HAP-1 (cell line): ENCODE results near the gene SLIT2.

Experiments used
- DNase-seq, 2 experiments: peaks; one replicate each; pipeline ENCODE4 v3.0.0-alpha.2; 2016 to 2020; ENCODE audit warnings: low spot score in 2 of 2
- H3K27me3 ChIP-seq: fragments of 250-450 bp; sonication (Bioruptor Pico); 2 replicates; pipeline ENCODE4 v1.5.1; 2020; ENCODE audit warnings: low read depth, mild to moderate bottlenecking, moderate library complexity
- H3K36me3 ChIP-seq: fragments of 250-450 bp; sonication (Bioruptor Pico); replicated peaks from 2 replicates; pipeline ENCODE4 v1.5.1; 2020; ENCODE audit warnings: mild to moderate bottlenecking
- H3K4me1 ChIP-seq: fragments of 250-450 bp; sonication (Bioruptor Pico); 2 replicates; pipeline ENCODE4 v1.5.1; 2020; ENCODE audit warnings: mild to moderate bottlenecking
- H3K4me3 ChIP-seq: fragments of 250-450 bp; sonication (Bioruptor Pico); 2 replicates; pipeline ENCODE4 v1.5.1; 2020; ENCODE audit warnings: mild to moderate bottlenecking, moderate library complexity
- H3K9me3 ChIP-seq: fragments of 250-450 bp; sonication (Bioruptor Pico); 2 replicates; pipeline ENCODE4 v1.5.1; 2020; ENCODE audit warnings: mild to moderate bottlenecking, moderate library complexity
- in situ Hi-C: fragments of 300-500 bp; cut with MboI; formaldehyde crosslinking; loops from 3 replicates; pipeline ENCODE4 v1.14.3; 2020; ENCODE audit warnings: low sequenced_read_pairs, inconsistent platforms, mixed read lengths

SLIT2 gene

GRCh38 chr4:20254511-20255250 is 3.0 kb downstream of the SLIT2 start:
- Histone ChIP-seq H3K27me3 (peaks cover 8% of the 10 kb centered on the region), H3K4me3 (peak overlapping the region; percentile 58), H3K36me3 (no peaks in the 10 kb centered on the region), H3K9me3 (no peaks in the 10 kb centered on the region), H3K4me1 (peaks cover 28% of the 10 kb centered on the region)
- DNase-seq = peak; percentile 43 to 58
- in situ Hi-C loops = no loop called here

- H3K27me3 ChIP-seq = 0 out of 2 replicates have a peak, but pooled peaks cover 5% of the 10 kb centered on the region
- peak overlapping the region; percentile 58 for H3K4me3 ChIP-seq
- no peaks in the 10 kb centered on the region for H3K9me3 ChIP-seq
- DNase-seq = no peak
- peaks cover 31% of the 10 kb centered on the region for H3K4me1 ChIP-seq
- in situ Hi-C loops = no loop called here
- H3K36me3 ChIP-seq = no peaks in the 10 kb centered on the region
Observed at GRCh38 chr4:20255251-20255586, 3.5 kb downstream of the SLIT2 start.

- DNase-seq = no peak
- Histone ChIP-seq H3K4me1 (peaks cover 30% of the 10 kb centered on the region), H3K27me3 (0 out of 2 replicates have a peak, but pooled peaks cover 2% of the 10 kb centered on the region), H3K4me3 (peak overlapping the region; percentile 58), H3K9me3 (no peaks in the 10 kb centered on the region), H3K36me3 (no peaks in the 10 kb centered on the region)
- in situ Hi-C loops = no loop called here
Observed at GRCh38 chr4:20255823-20256222, 4.1 kb downstream of the SLIT2 start.

GRCh38 chr4:20256381-20256881 is 4.7 kb downstream of the SLIT2 start:
- peaks cover 28% of the 10 kb centered on the region for H3K4me1 ChIP-seq
- no peaks in the 10 kb centered on the region for H3K9me3 ChIP-seq
- DNase-seq = no peak
- peak overlapping the region; percentile 58 for H3K4me3 ChIP-seq
- in situ Hi-C loops = no loop called here
- no peaks in the 10 kb centered on the region for H3K36me3 ChIP-seq
- H3K27me3 ChIP-seq = no peaks in the 10 kb centered on the region

GRCh38 chr4:20259707-20260106 is 8.0 kb downstream of the SLIT2 start:
- Histone ChIP-seq H3K4me1 (peaks cover 41% of the 10 kb centered on the region), H3K4me3 (no peak overlapping the region), H3K36me3 (no peaks in the 10 kb centered on the region; the same call in 1 of the 2 replicates), H3K27me3 (no peaks in the 10 kb centered on the region), H3K9me3 (no peaks in the 10 kb centered on the region)
- in situ Hi-C loops = no loop called here
- DNase-seq = no peak

- in situ Hi-C loops = no loop called here
Observed at GRCh38 chr4:20260821-20261220, 9.1 kb downstream of the SLIT2 start.

GRCh38 chr4:20262221-20262620 is 10.5 kb downstream of the SLIT2 start:
- H3K4me1 ChIP-seq = peaks cover 31% of the 10 kb centered on the region

More at GRCh38 chr4:20260821-20261220, 9.1 kb downstream of the SLIT2 start:
- H3K4me1 ChIP-seq = peaks cover 41% of the 10 kb centered on the region
- DNase-seq = no peak
- H3K36me3 ChIP-seq = no peaks in the 10 kb centered on the region; the same call in 1 of the 2 replicates
- no peaks in the 10 kb centered on the region for H3K27me3 ChIP-seq
- no peak overlapping the region for H3K4me3 ChIP-seq
- H3K9me3 ChIP-seq = no peaks in the 10 kb centered on the region

GRCh38 chr4:20264688-20265087 is 13.0 kb downstream of the SLIT2 start:
- no peak for DNase-seq
- H3K4me3 ChIP-seq = no peak overlapping the region
- no peaks in the 10 kb centered on the region; the same call in 1 of the 2 replicates for H3K36me3 ChIP-seq
- in situ Hi-C loops = no loop called here
- peaks cover 22% of the 10 kb centered on the region for H3K4me1 ChIP-seq
- H3K27me3 ChIP-seq = no peaks in the 10 kb centered on the region
- H3K9me3 ChIP-seq = no peaks in the 10 kb centered on the region

More at GRCh38 chr4:20262221-20262620, 10.5 kb downstream of the SLIT2 start:
- Histone ChIP-seq H3K27me3 (no peaks in the 10 kb centered on the region), H3K36me3 (no peaks in the 10 kb centered on the region; the same call in 1 of the 2 replicates), H3K9me3 (no peaks in the 10 kb centered on the region), H3K4me3 (no peak overlapping the region)
- DNase-seq = peak in 1 of 2 experiments; percentile 64
- in situ Hi-C loops = no loop called here

- no peaks in the 10 kb centered on the region; the same call in 1 of the 2 replicates for H3K36me3 ChIP-seq
- H3K4me1 ChIP-seq = peaks cover 19% of the 10 kb centered on the region
- no peaks in the 10 kb centered on the region for H3K9me3 ChIP-seq
- H3K4me3 ChIP-seq = no peak overlapping the region
- DNase-seq = no peak
- H3K27me3 ChIP-seq = no peaks in the 10 kb centered on the region
- in situ Hi-C loops = no loop called here
Observed at GRCh38 chr4:20265726-20266125, 14.0 kb downstream of the SLIT2 start.

GRCh38 chr4:20266215-20267082 is 14.7 kb downstream of the SLIT2 start:
- DNase-seq = no peak
- in situ Hi-C loops = no loop called here
- Histone ChIP-seq H3K27me3 (no peaks in the 10 kb centered on the region), H3K4me3 (no peak overlapping the region), H3K4me1 (peaks cover 19% of the 10 kb centered on the region), H3K36me3 (no peaks in the 10 kb centered on the region; the same call in 1 of the 2 replicates), H3K9me3 (no peaks in the 10 kb centered on the region)

GRCh38 chr4:20268028-20268427 is 16.3 kb downstream of the SLIT2 start:
- no peaks in the 10 kb centered on the region for H3K36me3 ChIP-seq

GRCh38 chr4:20269320-20269719 is 17.6 kb downstream of the SLIT2 start:
- Histone ChIP-seq H3K4me3 (no peak overlapping the region), H3K4me1 (peaks cover 6% of the 10 kb centered on the region), H3K36me3 (no peaks in the 10 kb centered on the region), H3K9me3 (no peaks in the 10 kb centered on the region), H3K27me3 (no peaks in the 10 kb centered on the region)
- in situ Hi-C loops = no loop called here
- no peak for DNase-seq

More at GRCh38 chr4:20268028-20268427, 16.3 kb downstream of the SLIT2 start:
- DNase-seq = no peak
- Histone ChIP-seq H3K4me1 (peaks cover 6% of the 10 kb centered on the region), H3K27me3 (no peaks in the 10 kb centered on the region), H3K9me3 (no peaks in the 10 kb centered on the region), H3K4me3 (no peak overlapping the region)
- in situ Hi-C loops = no loop called here

GRCh38 chr4:20271950-20272349 is 20.2 kb downstream of the SLIT2 start:
- Histone ChIP-seq H3K4me1 (peaks cover 13% of the 10 kb centered on the region), H3K36me3 (no peaks in the 10 kb centered on the region), H3K27me3 (no peaks in the 10 kb centered on the region), H3K9me3 (no peaks in the 10 kb centered on the region), H3K4me3 (no peak overlapping the region)
- no peak for DNase-seq
- in situ Hi-C loops = no loop called here
